A172 (cell line): Measurements from ENCODE around the gene SERPINB6. TPM values are rescaled to one million over a fixed set of nuclear protein-coding genes. Genes with fewer than 3 reads are reported as not detected.
"Not testable (repeated sequence)": the region's sequence is repeated elsewhere in the genome, so short reads cannot be mapped to it uniquely, and the experiment has no call there.

Experiments
- DNase-seq: peaks from one replicate; pipeline ENCODE4 v3.0.0-alpha.2; 2015; ENCODE audit warnings: low spot score
- total RNA-seq: library from RNA; depleted of rRNA; stranded (reverse); fragments of >200 nt; shearing (Covaris generic); gene quantifications from 2 replicates; pipeline ENCODE4 v1.2.3, GENCODE V29; 2014; rRNA removed

Gene SERPINB6
- total RNA-seq, 1 experiment from 2014 or later, result 121 TPM

GRCh38 chr6:2915150-2915549 is 56.2 kb downstream of the SERPINB6 start:
- DNase-seq, result no peak

- DNase-seq, result no peak
Measured at GRCh38 chr6:2914318-2914660, 57.1 kb downstream of the SERPINB6 start.

GRCh38 chr6:2913621-2914317 is 57.6 kb downstream of the SERPINB6 start:
- DNase-seq, result no peak

- no peak for DNase-seq
Measured at GRCh38 chr6:2911171-2911570, 60.2 kb downstream of the SERPINB6 start.

GRCh38 chr6:2909718-2910117 is 61.6 kb downstream of the SERPINB6 start:
- DNase-seq, result peak; percentile 16

- DNase-seq, result not testable (repeated sequence)
Measured at GRCh38 chr6:2909051-2909606, 62.2 kb downstream of the SERPINB6 start.

- DNase-seq, result not testable (repeated sequence)
Measured at GRCh38 chr6:2908516-2908915, 62.9 kb downstream of the SERPINB6 start.

- DNase-seq, result not testable (repeated sequence)
Measured at GRCh38 chr6:2903411-2904185, 67.8 kb downstream of the SERPINB6 start.

- not testable (repeated sequence) for DNase-seq
Measured at GRCh38 chr6:2901645-2902502, 69.5 kb downstream of the SERPINB6 start.

GRCh38 chr6:2900821-2901644 is 70.3 kb downstream of the SERPINB6 start:
- no peak for DNase-seq

GRCh38 chr6:2900221-2900807 is 71.1 kb downstream of the SERPINB6 start:
- no peak for DNase-seq

GRCh38 chr6:2899596-2899995 is 71.8 kb downstream of the SERPINB6 start:
- no peak for DNase-seq

Other genes with a start within 250 kb of the SERPINB6 start
- 0.12 and 0.24 TPM in 2 replicates for gene MYLK4, start 220.6 kb downstream of the SERPINB6 start, total RNA-seq
- gene WRNIP1, start 206.2 kb downstream of the SERPINB6 start, total RNA-seq, result 85.9 and 90.5 TPM in 2 replicates
- gene SERPINB1, start 129.7 kb downstream of the SERPINB6 start, total RNA-seq, result 12.9 and 15.0 TPM in 2 replicates
- not detected in 2 replicates for gene SERPINB9, start 68.3 kb downstream of the SERPINB6 start, total RNA-seq
- 61.6 and 74.5 TPM in 2 replicates for gene NQO2, start 28.3 kb upstream of the SERPINB6 start, total RNA-seq
- gene RIPK1, start 96.9 kb upstream of the SERPINB6 start, total RNA-seq, result 18.3 TPM in 2 replicates
- 22.8 and 25.2 TPM in 2 replicates for gene BPHL, start 147.1 kb upstream of the SERPINB6 start, total RNA-seq
- 291 and 339 TPM in 2 replicates for gene TUBB2A, start 186.0 kb upstream of the SERPINB6 start, total RNA-seq